ENCODE measurements around the gene POLD3.

GRCh38 chr11:74685338-74685737, 93.0 kb downstream of the POLD3 start:
- TF ChIP-seq POLR2A (IDR thresholded peaks at IDR 0.05) (no peak), CTCF (IDR thresholded peaks at IDR 0.05) (no peak), EP300 (IDR thresholded peaks at IDR 0.05) (no peak)

Data from tibial nerve (tissue), 4 donors.